HG02870 (cell line): ENCODE results near the gene GPR87.

ENCODE experiments used
- ATAC-seq: cut with Tn5 transposase; IDR thresholded peaks from one replicate; pipeline ENCODE4 v1.9.1; 2021; ENCODE audit warnings: mild to moderate bottlenecking, moderate library complexity; ENCODE audit not compliant: unreplicated experiment

Gene GPR87

DNA sequence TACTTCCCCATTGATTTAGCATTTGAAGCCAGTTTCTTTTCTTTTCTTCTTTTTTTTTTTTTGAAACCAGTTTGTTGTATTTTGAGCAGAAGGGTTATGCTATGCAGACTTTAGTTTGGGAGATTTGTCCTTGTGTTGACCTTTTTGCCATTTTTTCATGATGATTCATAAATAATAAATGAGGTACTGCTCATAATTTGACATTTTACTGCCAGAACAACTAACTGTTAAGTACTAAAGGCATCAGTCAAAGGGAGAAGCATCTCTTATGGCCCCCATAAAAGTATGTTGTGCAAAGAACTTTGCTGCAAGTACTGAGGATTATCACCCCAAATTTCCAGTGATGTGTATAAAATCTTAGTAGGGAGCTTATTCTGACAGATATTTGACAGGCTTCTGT is 1.7 kb upstream of the GPR87 start:
- ATAC-seq, result no peak

DNA sequence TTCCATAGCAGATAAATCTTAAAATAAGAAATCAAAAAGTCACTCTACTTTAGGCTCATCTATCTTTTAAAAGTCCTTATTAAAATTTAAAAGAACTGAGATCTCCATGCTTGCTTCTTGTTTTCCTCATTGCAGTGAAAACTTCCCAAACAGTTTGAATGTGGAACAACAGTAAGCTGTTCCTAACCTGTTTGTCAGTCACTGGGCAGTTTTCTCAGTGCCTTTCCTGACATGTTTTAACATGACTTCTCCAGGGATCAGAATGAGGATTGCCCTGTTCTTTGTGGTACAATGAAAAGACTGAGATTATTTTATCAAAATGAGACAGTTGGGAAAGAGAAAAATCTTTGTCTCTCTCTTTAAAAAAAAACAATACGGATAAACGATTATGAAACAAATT is 774 bp downstream of the GPR87 start:
- no peak for ATAC-seq

- ATAC-seq, result no peak
These were observed 1.5 kb downstream of the GPR87 start for GRCh38 chr3:151315136-151315535.

- ATAC-seq, result no peak
These were observed 2.0 kb downstream of the GPR87 start for GRCh38 chr3:151314593-151314992.

- no peak for ATAC-seq
These were observed 2.5 kb downstream of the GPR87 start for GRCh38 chr3:151314137-151314536.

- ATAC-seq, result no peak
These were observed 3.6 kb downstream of the GPR87 start for GRCh38 chr3:151312972-151313371.

- ATAC-seq, result no peak
These were observed 7.1 kb downstream of the GPR87 start for GRCh38 chr3:151309566-151309965.

- ATAC-seq, result no peak
These were observed 8.8 kb downstream of the GPR87 start for GRCh38 chr3:151307583-151308488.

DNA sequence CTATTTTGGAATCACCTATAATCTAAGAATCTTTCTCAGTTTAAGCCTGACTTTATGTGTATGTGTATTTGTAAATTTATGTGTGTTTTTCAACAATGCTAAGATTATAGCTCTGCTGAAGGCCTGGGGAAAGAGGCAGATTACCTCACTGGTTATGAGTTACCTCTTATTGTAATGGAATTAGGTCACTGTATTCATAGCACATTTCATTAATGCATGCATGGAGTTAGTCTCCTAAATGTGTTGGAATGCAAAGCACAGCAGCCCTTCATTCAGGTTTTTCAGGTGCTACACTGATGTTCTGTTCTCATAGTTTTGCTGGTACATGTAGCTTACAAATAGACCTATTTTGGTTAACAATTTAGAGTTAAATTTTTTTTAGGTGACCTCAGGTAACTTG is 9.5 kb downstream of the GPR87 start:
- no peak for ATAC-seq

DNA sequence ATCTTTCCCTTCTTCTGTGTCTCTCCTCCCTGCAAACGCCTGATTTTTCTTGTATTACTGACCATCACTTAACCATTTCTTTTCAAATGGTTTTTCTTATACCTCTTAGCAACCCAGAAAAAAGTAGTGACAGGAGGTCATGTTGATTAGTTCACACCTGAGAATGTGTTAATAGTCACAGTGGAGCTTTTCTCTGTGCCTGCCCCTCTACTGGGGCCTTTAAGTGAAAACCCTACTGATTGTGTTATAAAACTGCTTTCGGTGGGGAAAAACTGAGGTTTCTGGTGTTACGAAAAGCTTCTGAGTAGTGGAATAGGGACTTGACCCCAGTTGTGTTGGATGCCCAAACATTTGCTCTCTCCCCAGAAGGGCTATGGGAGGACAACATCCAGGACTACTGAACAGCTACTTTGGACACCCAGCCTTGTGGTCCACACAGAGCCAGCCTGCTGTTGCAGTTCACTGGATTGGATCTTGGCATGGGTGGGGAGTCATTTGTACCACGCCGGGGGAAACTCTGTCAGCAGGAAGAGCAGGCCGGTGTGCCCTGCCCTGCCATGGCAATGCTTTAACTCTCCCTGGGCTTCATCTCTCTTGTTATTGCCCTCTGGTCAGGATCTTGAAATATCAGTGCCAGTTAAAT is 10.3 kb downstream of the GPR87 start:
- ATAC-seq, result no peak

GRCh38 chr3:151305775-151306151 is 10.9 kb downstream of the GPR87 start:
- ATAC-seq, result no peak

- no peak for ATAC-seq
These were observed 11.4 kb downstream of the GPR87 start for GRCh38 chr3:151305060-151305774.

DNA sequence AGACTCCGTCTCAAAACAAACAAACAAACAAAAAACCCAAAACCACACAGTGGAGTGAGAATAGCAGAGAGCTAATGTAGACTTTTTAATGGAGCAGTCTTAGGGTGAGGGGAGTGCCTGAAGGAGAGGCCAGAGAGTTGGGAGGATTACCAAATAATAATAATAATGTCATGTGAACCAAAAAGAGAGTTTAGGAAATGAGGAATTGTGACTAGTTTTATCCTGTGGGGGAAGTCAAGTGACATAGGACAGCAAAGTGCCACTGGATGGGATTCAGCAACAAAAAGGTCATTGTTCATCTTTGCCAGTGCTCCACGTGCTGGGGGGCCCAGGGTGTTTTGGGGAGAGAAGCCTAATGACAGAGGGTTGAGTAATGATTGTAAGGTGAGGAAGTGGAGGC is 12.9 kb downstream of the GPR87 start:
- no peak for ATAC-seq

DNA sequence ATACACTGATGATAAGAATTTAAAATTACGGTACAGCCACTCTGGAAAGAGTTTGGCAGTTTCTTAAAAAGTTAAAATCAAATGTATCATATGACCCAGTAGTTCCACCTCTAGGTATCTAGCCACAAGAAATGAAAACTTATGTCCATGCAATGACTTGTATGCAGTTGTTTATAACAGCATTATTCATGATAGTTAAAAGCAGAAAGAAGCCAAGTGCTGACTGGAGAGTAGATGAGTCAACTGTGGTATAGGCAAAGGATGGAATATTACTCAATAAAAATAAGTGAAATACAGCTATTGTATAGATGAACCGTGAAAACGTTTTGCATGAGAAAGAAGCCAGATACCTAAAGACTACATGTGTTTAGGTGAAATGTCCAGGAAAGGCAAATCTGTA is 14.8 kb downstream of the GPR87 start:
- no peak for ATAC-seq

DNA sequence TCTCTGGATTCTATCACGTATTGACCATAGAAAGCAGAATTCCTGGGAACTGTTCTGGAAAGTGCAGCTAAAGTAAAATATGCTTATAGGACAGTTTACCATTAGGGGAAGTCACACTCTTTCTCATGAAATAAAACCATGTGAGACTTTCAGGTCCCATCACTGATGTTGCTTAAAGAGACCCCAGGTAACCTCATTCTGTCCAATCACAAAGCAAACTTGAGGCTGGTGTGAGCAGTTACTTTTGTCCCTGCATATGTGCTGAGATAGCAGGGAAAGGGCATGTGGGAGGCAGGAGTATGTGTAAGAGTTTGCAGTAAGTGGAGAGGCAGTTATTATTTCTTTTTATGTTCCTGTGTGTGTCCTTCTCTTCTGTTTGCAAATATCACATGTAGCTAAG is 16.1 kb downstream of the GPR87 start:
- no peak for ATAC-seq

DNA sequence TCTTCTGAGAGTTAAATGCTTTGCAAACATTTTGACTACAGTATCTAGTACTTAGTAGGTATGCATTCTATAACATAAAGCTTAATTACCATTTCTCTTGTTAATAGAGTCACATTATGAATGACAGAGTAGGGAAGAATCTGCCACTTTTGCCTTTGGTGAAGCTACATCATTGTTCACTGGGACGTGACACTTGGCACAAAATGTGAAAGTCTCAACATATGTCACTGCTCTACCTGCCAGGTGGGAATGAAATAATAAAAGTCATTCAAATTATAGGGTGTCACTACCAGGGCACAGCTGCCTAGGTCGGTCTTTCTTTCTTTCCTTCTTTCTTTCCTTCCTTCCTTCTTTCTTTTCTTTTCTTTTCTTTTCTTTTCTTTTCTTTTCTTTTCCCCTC is 17.6 kb downstream of the GPR87 start:
- no peak for ATAC-seq

DNA sequence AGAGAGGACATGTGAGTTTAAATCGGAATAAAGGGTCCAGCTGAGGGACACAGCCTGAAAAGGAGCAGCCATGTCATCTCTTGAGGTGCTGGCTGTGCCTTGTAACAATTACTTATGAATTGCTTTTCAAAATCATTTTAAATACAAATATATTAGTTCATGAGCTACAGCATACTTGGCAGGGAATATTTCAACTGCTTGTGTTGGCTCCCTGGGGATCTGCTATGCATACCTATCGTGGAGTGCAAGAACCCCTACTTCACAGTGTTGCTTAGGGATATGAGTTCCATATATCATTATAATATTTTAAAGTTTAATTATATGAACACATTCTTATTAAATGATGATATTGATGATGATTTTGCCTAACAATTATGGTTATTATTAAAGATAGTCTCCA is 19.2 kb downstream of the GPR87 start:
- no peak for ATAC-seq

GRCh38 chr3:151296226-151296625 is 20.4 kb downstream of the GPR87 start:
- ATAC-seq, result no peak

- no peak for ATAC-seq
These were observed 23.5 kb downstream of the GPR87 start for GRCh38 chr3:151293127-151293526.

GRCh38 chr3:151290673-151291072 is 25.9 kb downstream of the GPR87 start:
- ATAC-seq, result no peak

GRCh38 chr3:151289445-151289844 is 27.2 kb downstream of the GPR87 start:
- no peak for ATAC-seq

GRCh38 chr3:151285940-151286339 is 30.7 kb downstream of the GPR87 start:
- ATAC-seq, result no peak
